Large intestine (tissue), 3 donors: ENCODE data around the gene CAMK2B. TPM values are rescaled to one million over a fixed set of nuclear protein-coding genes. Genes with fewer than 3 reads are reported as not detected.

Experiments used
- DNase-seq, 2 donors: peaks; one replicate each; pipeline versions ENCODE4 v3.0.0 to v3.0.0-alpha.2; 2013
- H3K27ac ChIP-seq: one replicate; pipeline ENCODE4 v1.5.1; 2013; ENCODE audit warnings: low read length
- H3K27me3 ChIP-seq: 2 replicates; pipeline ENCODE4 v1.6.1; 2013; ENCODE audit warnings: low read length; ENCODE audit not compliant: control insufficient read depth, insufficient read depth
- H3K36me3 ChIP-seq: 2 replicates; pipeline ENCODE4 v1.6.1; 2013; ENCODE audit warnings: low read length; ENCODE audit not compliant: control insufficient read depth, insufficient read depth
- H3K4me1 ChIP-seq: one replicate; pipeline ENCODE4 v1.6.1; 2013; ENCODE audit warnings: low read length; ENCODE audit not compliant: control insufficient read depth, insufficient read depth
- H3K4me3 ChIP-seq: one replicate; pipeline ENCODE4 v1.5.1; 2013; ENCODE audit warnings: low read length
- H3K9me3 ChIP-seq: one replicate; pipeline ENCODE4 v1.6.1; 2013; ENCODE audit warnings: mild to moderate bottlenecking, low read depth, low read length, moderate library complexity; ENCODE audit not compliant: control insufficient read depth
- WGBS: methylation state at CpG from one replicate; pipeline ENCODE4 v1.1.5; 2013; ENCODE audit warnings: low lambda C conversion rate; ENCODE audit not compliant: insufficient coverage; 5-methylcytosine and 5-hydroxymethylcytosine counted together
- polyA plus RNA-seq: library from polyadenylated mRNA; unstranded; fragments of 120-200 nt; gene quantifications from one replicate; pipeline ENCODE4 v1.2.1, GENCODE V29; 2013

The CAMK2B gene
- polyA plus RNA-seq, 1 donor, result 4.4 TPM

- H3K36me3 ChIP-seq, result peaks cover 19% of the 10 kb centered on the region
- H3K4me1 ChIP-seq, result peaks cover 16% of the 10 kb centered on the region
- no peaks in the 10 kb centered on the region for H3K27me3 ChIP-seq
- WGBS, result no CpG with 5 or more reads among the region's 8 CpGs
- H3K9me3 ChIP-seq, result peaks cover 17% of the 10 kb centered on the region
- peak in 1 of 2 donors; percentile 47 for DNase-seq
- no peak overlapping the region for H3K4me3 ChIP-seq
- H3K27ac ChIP-seq, result no peak overlapping the region
These were observed 109.4 kb downstream of the CAMK2B start for GRCh38 chr7:44216019-44216418.

- Histone ChIP-seq H3K27ac (no peak overlapping the region), H3K9me3 (peaks cover 17% of the 10 kb centered on the region), H3K36me3 (peaks cover 24% of the 10 kb centered on the region), H3K4me3 (no peak overlapping the region), H3K27me3 (no peaks in the 10 kb centered on the region), H3K4me1 (peaks cover 16% of the 10 kb centered on the region)
- no peak for DNase-seq
- no CpG with 5 or more reads among the region's 7 CpGs for WGBS
These were observed 109.9 kb downstream of the CAMK2B start for GRCh38 chr7:44215531-44215930.

GRCh38 chr7:44213877-44214388 lies 111.5 kb downstream of the CAMK2B start:
- WGBS, result 50% methylated on average over 2 of the region's 9 CpGs
- Histone ChIP-seq H3K27me3 (no peaks in the 10 kb centered on the region), H3K27ac (no peak overlapping the region), H3K9me3 (peaks cover 7% of the 10 kb centered on the region), H3K4me3 (no peak overlapping the region), H3K4me1 (peaks cover 16% of the 10 kb centered on the region), H3K36me3 (peaks cover 38% of the 10 kb centered on the region)
- DNase-seq, result no peak

GRCh38 chr7:44213206-44213876 lies 112.1 kb downstream of the CAMK2B start:
- H3K27me3 ChIP-seq, result no peaks in the 10 kb centered on the region
- WGBS, result no CpG with 5 or more reads among the region's 3 CpGs
- peaks cover 16% of the 10 kb centered on the region for H3K4me1 ChIP-seq
- peaks cover under 1% of the 10 kb centered on the region for H3K9me3 ChIP-seq
- peaks cover 44% of the 10 kb centered on the region for H3K36me3 ChIP-seq
- DNase-seq, result no peak
- no peak overlapping the region for H3K4me3 ChIP-seq
- no peak overlapping the region for H3K27ac ChIP-seq

- Histone ChIP-seq H3K27ac (no peak overlapping the region), H3K4me3 (no peak overlapping the region), H3K4me1 (peaks cover 16% of the 10 kb centered on the region), H3K27me3 (no peaks in the 10 kb centered on the region), H3K9me3 (no peaks in the 10 kb centered on the region), H3K36me3 (peaks cover 50% of the 10 kb centered on the region)
- DNase-seq, result no peak
- no CpG with 5 or more reads among the region's 7 CpGs for WGBS
These were observed 112.7 kb downstream of the CAMK2B start for GRCh38 chr7:44212581-44213184.

GRCh38 chr7:44212018-44212417 lies 113.4 kb downstream of the CAMK2B start:
- H3K36me3 ChIP-seq, result peaks cover 56% of the 10 kb centered on the region
- H3K27me3 ChIP-seq, result no peaks in the 10 kb centered on the region
- H3K4me1 ChIP-seq, result peaks cover 16% of the 10 kb centered on the region
- no peak overlapping the region for H3K4me3 ChIP-seq
- no peak overlapping the region for H3K27ac ChIP-seq
- WGBS, result no CpG with 5 or more reads among the region's 6 CpGs
- H3K9me3 ChIP-seq, result no peaks in the 10 kb centered on the region
- no peak for DNase-seq

- 100% methylated on average over 1 of the region's 10 CpGs for WGBS
- Histone ChIP-seq H3K4me1 (peaks cover 11% of the 10 kb centered on the region), H3K36me3 (peaks cover 64% of the 10 kb centered on the region), H3K9me3 (no peaks in the 10 kb centered on the region), H3K27me3 (no peaks in the 10 kb centered on the region), H3K27ac (no peak overlapping the region), H3K4me3 (no peak overlapping the region)
- DNase-seq, result no peak
These were observed 114.2 kb downstream of the CAMK2B start for GRCh38 chr7:44211126-44211675.

- Histone ChIP-seq H3K27me3 (no peaks in the 10 kb centered on the region), H3K27ac (no peak overlapping the region), H3K9me3 (no peaks in the 10 kb centered on the region), H3K36me3 (peaks cover 75% of the 10 kb centered on the region), H3K4me1 (peaks cover 4% of the 10 kb centered on the region), H3K4me3 (no peak overlapping the region)
- WGBS, result no CpG with 5 or more reads among the region's 5 CpGs
- DNase-seq, result no peak
These were observed 115.3 kb downstream of the CAMK2B start for GRCh38 chr7:44210107-44210506.

- Histone ChIP-seq H3K27ac (no peak overlapping the region), H3K36me3 (peaks cover 78% of the 10 kb centered on the region), H3K4me3 (no peak overlapping the region), H3K4me1 (peaks cover 5% of the 10 kb centered on the region), H3K9me3 (no peaks in the 10 kb centered on the region), H3K27me3 (no peaks in the 10 kb centered on the region)
- no peak for DNase-seq
- no CpG with 5 or more reads among the region's 7 CpGs for WGBS
These were observed 117.3 kb downstream of the CAMK2B start for GRCh38 chr7:44208085-44208484.

GRCh38 chr7:44206008-44206407 lies 119.4 kb downstream of the CAMK2B start:
- H3K27me3 ChIP-seq, result no peaks in the 10 kb centered on the region
- H3K9me3 ChIP-seq, result no peaks in the 10 kb centered on the region
- H3K27ac ChIP-seq, result no peak overlapping the region
- H3K4me1 ChIP-seq, result peaks cover 10% of the 10 kb centered on the region
- H3K4me3 ChIP-seq, result no peak overlapping the region
- no peak for DNase-seq
- no CpG with 5 or more reads among the region's 5 CpGs for WGBS
- H3K36me3 ChIP-seq, result peaks cover 63% of the 10 kb centered on the region
